ENCODE data around the gene ZDHHC16.
"Not testable (repeated sequence)": the region's sequence is repeated elsewhere in the genome, so short reads cannot be mapped to it uniquely, and the experiment has no call there.

- TF ChIP-seq EZH2 (IDR thresholded peaks at IDR 0.05; ENCODE audit: borderline replicate concordance, low read length); CTCF (conservative IDR thresholded peaks at IDR 0.05 in 1 of 2, IDR thresholded peaks at IDR 0.05 in 1 of 2; ENCODE audit: extremely low read depth in 1 of 2, insufficient read depth in 1 of 2, low read depth in 1 of 2, low read length in 2 of 2): not testable (repeated sequence)
Observed at GRCh38 chr10:97423757-97424098, 22.2 kb upstream of the ZDHHC16 start.

Measured in mammary epithelial cell (primary cell).